ENCODE measurements around the gene UGT1A9. TPM values are rescaled to one million over a fixed set of nuclear protein-coding genes. Genes with fewer than 3 reads are reported as not detected.
"Not testable (repeated sequence)": the region's sequence is repeated elsewhere in the genome, so short reads cannot be mapped to it uniquely, and the experiment has no call there.

Gene UGT1A9
- total RNA-seq, 4 donors from 2014 or later = not detected

DNA sequence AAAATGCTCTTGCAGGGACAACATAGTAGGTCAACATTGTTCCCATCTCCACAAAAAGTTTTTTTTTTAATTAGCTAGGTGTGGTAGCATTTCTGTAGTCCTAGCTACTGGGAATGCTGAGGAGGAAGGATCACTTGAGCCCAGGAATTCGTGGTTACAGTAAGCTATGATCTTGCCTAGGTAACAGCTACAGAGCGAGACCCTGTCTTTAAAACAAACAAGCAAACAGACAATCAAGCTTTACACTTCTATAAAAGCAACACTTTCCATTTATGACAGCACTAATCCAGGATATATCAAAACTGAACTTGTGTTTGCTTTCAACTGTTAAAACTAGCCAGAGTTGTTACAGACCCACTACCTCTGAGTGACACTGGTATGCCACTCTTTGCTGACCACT is 69.2 kb downstream of the UGT1A9 start:
- Histone ChIP-seq H3K9me3 (no peaks in the 10 kb centered on the region), H3K4me3 (no peak overlapping the region), H3K27ac (no peak overlapping the region), H3K36me3 (no peaks in the 10 kb centered on the region), H3K4me1 (no peaks in the 10 kb centered on the region), H3K27me3 (no peaks in the 10 kb centered on the region)
- intact Hi-C loops (cut with DNase I; ENCODE audit: low total_unique reads) = no loop called here
- no peak for TF ChIP-seq POLR2A (IDR thresholded peaks at IDR 0.05)
- TF ChIP-seq, protein P1, sequence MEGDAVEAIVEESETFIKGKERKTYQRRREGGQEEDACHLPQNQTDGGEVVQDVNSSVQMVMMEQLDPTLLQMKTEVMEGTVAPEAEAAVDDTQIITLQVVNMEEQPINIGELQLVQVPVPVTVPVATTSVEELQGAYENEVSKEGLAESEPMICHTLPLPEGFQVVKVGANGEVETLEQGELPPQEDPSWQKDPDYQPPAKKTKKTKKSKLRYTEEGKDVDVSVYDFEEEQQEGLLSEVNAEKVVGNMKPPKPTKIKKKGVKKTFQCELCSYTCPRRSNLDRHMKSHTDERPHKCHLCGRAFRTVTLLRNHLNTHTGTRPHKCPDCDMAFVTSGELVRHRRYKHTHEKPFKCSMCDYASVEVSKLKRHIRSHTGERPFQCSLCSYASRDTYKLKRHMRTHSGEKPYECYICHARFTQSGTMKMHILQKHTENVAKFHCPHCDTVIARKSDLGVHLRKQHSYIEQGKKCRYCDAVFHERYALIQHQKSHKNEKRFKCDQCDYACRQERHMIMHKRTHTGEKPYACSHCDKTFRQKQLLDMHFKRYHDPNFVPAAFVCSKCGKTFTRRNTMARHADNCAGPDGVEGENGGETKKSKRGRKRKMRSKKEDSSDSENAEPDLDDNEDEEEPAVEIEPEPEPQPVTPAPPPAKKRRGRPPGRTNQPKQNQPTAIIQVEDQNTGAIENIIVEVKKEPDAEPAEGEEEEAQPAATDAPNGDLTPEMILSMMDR (IDR thresholded peaks at IDR 0.05) = no peak
- no peak for DNase-seq

DNA sequence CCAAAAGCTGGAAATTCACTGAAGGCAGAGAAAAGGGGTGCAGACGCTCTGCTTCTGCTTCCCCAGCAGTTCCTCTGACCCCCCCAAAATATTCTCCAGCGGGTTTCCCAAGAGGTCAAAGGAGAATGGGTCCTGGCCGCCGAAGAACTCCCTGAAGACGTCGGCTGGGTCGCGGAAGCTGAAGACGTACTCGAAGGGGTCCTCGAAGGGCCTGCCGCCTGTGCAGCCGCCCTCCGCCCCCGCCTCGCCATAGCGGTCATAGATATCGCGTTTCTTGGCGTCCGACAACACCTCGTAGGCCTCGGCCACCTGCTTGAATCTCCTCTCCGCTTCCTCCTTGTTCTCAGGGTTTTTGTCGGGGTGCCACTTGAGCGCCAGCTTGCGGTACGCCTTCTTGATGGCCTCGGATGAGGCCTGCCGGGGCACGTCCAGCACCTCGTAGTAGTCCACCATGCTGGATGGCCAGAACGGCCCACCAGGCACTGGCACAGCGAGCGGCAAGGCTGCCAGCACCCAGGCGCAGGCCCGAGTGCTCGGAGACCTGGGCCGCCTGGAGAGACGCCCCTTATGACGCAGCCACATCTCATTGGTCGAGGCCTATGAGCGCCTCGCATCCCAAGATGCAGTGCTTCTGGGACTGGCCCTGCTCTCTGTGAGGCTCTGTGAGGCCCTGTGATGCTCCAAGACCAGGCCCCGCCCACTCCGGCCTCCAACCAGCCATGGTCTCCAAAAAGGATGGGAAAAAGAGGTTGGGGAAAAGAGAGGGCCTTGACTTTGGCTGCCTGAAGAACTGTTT is 72.0 kb downstream of the UGT1A9 start:
- no peaks in the 10 kb centered on the region for H3K27me3 ChIP-seq
- H3K4me1 ChIP-seq = no peaks in the 10 kb centered on the region
- no peak overlapping the region for H3K27ac ChIP-seq
- no peaks in the 10 kb centered on the region for H3K9me3 ChIP-seq
- DNase-seq = no peak
- TF ChIP-seq POLR2A (IDR thresholded peaks at IDR 0.05) = no peak
- TF ChIP-seq, protein P1 (IDR thresholded peaks at IDR 0.05) = no peak
- no peaks in the 10 kb centered on the region for H3K36me3 ChIP-seq
- intact Hi-C loops (cut with DNase I; ENCODE audit: low total_unique reads) = no loop called here
- no peak overlapping the region for H3K4me3 ChIP-seq

DNA sequence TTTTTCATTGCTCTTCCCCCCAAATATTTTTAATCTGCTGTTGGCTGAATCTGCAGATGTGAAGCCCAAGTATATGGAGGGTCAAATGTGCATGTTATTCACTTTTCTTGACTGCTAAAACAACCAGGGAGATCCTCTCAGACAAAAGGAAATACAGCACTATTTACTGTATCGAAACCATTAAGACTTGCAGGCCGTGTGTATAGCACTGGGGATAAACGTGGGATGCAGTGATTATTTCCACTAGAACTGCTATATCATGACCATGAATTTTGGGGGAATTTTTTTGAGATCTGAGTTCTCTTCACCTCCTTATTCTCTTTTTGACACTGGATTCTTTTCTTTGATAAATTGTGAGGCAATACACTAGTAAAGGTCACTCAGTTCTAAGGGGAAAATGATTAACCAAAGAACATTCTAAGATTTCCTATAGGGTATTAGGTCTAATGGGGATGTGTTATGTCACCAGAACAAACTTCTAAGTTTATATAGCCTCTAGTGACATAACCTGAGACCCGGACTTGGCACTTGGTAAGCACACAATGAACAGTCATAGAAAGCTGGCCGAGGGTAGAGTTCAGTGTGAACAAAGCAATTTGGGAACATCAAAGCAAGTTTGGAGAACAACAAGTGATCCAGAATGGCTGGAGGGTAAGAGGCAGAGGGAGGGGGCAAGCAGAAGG is 73.5 kb downstream of the UGT1A9 start:
- H3K27ac ChIP-seq = no peak overlapping the region
- no peaks in the 10 kb centered on the region for H3K4me1 ChIP-seq
- H3K27me3 ChIP-seq = no peaks in the 10 kb centered on the region
- intact Hi-C loops (cut with DNase I; ENCODE audit: low total_unique reads) = no loop called here
- no peaks in the 10 kb centered on the region for H3K36me3 ChIP-seq
- no peak overlapping the region for H3K4me3 ChIP-seq
- DNase-seq = no peak
- H3K9me3 ChIP-seq = no peaks in the 10 kb centered on the region
- TF ChIP-seq, protein P1 (IDR thresholded peaks at IDR 0.05) = no peak
- TF ChIP-seq POLR2A (IDR thresholded peaks at IDR 0.05) = no peak

DNA sequence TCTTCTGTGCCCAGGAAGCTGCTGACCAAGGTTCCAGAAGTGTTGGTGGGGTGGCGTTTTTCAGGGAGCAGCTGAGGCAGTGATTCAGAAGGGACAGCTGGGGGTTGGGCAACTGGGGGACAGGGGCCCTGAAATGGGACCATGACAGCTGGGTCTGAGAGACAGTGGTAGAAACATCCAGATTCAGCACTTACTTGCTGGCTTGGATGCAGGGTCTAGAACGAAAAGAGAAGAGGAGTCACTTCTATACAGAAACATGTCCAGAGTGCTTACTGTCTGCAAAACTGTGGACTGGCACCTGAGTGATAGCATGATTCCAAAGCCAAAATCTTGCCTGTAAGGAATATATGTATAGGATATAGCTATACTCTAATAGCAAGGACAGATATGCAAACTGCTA is 74.1 kb downstream of the UGT1A9 start:
- H3K27me3 ChIP-seq; H3K4me3 ChIP-seq; H3K36me3 ChIP-seq; H3K9me3 ChIP-seq; intact Hi-C loops (cut with DNase I; ENCODE audit: low total_unique reads); H3K4me1 ChIP-seq; DNase-seq; H3K27ac ChIP-seq: not testable (repeated sequence)

DNA sequence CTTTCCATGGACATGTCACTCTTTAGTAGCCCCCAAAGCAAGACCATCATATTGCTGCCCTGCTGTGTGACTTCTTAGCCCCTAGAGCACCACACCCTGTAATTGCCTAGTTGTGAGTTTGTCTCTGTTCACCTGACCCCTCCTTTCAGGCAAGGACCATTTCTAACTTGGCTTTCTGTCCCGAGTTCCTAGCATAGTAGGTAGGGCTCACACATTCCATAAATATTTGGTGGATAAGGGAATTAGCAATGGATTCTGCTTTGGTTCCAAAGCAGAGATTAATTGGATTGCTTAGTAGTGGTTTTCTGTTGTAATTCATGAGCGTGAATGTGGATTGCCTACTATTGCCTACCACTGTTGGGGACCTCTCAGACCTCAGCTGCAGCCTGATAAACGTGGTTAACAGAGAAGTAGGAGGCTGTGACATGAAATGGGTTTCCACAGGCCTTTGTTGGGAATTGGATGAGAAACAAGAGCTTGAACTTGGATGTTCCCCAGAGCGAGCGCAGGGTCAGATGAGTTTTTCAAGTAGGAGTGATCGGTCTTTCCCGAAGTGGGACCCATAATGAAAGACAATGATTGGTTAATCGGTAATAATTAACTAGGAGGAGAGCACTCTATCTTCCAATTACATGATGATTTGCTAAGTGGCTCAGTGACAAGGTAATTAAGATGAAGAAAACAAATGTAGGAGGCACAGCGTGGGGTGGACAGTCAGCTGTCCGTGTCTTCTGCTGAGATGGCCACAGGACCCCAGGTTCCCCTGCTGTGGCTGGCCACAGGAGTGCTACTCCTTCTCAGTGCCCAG is 75.0 kb downstream of the UGT1A9 start:
- no peaks in the 10 kb centered on the region for H3K4me1 ChIP-seq

More for the DNA sequence above, 75.0 kb downstream of the UGT1A9 start:
- Histone ChIP-seq H3K27ac (no peak overlapping the region), H3K9me3 (no peaks in the 10 kb centered on the region), H3K4me3 (no peak overlapping the region), H3K36me3 (no peaks in the 10 kb centered on the region), H3K27me3 (no peaks in the 10 kb centered on the region)
- TF ChIP-seq, protein P1 (IDR thresholded peaks at IDR 0.05) = no peak
- no peak for TF ChIP-seq POLR2A (IDR thresholded peaks at IDR 0.05)
- no peak for DNase-seq
- intact Hi-C loops (cut with DNase I; ENCODE audit: low total_unique reads) = no loop called here
